Measurements from ENCODE around the gene INTS6. TPM values are rescaled to one million over a fixed set of nuclear protein-coding genes. Genes with fewer than 3 reads are reported as not detected.

The INTS6 gene
- total RNA-seq, 1 experiment from 2014 or later = 27.2 TPM

DNA sequence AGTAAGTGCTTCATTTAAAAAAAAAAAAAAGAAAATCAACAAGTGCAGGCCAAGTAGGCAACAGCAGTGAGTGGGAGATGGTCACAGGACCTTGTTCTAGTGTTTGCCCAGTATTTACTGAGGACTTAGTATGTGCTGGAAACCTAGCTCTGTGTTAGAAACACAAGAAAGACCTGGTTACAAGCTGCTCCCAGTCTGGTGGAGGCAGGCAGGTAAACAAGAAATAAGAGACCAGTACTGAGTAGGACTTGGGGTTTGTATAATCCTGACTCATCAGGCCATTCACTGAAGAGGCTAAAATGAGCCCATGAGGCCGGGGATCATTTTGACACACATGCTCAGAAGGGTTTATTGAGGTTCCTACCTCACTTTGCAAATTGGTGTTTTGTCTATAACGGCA is 134.8 kb downstream of the INTS6 start:
- Mint-ChIP-seq H3K36me3 (no peaks in the 10 kb centered on the region), H3K9me3 (no peaks in the 10 kb centered on the region), H3K4me3 (no peak overlapping the region), H3K4me1 (peaks cover 19% of the 10 kb centered on the region), H3K27me3 (ENCODE audit: low read depth) (peaks cover 16% of the 10 kb centered on the region), H3K27ac (no peak overlapping the region)
- DNase-seq (ENCODE audit: low spot score) (no peak), ATAC-seq (no peak)
- CTCF ChIA-PET = no interaction called here
- no peak for TF ChIP-seq MXD4 (CRISPR knock-in tag; IDR thresholded peaks at IDR 0.05; ENCODE audit: borderline replicate concordance)
- TF ChIP-seq, protein P1, sequence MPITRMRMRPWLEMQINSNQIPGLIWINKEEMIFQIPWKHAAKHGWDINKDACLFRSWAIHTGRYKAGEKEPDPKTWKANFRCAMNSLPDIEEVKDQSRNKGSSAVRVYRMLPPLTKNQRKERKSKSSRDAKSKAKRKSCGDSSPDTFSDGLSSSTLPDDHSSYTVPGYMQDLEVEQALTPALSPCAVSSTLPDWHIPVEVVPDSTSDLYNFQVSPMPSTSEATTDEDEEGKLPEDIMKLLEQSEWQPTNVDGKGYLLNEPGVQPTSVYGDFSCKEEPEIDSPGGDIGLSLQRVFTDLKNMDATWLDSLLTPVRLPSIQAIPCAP (CRISPR knock-in tag; IDR thresholded peaks at IDR 0.05) = no peak
- no peak for TF ChIP-seq ZNF671 (CRISPR knock-in tag; IDR thresholded peaks at IDR 0.05)
- TF ChIP-seq ZBTB21 (CRISPR knock-in tag; IDR thresholded peaks at IDR 0.05; ENCODE audit: borderline replicate concordance) = no peak
- POLR2A ChIA-PET = interaction anchor here (0.7 kb wide), 1 partner anchor 355 kb away, joined by 4 read pairs; no protein-coding TSS in a partner anchor

DNA sequence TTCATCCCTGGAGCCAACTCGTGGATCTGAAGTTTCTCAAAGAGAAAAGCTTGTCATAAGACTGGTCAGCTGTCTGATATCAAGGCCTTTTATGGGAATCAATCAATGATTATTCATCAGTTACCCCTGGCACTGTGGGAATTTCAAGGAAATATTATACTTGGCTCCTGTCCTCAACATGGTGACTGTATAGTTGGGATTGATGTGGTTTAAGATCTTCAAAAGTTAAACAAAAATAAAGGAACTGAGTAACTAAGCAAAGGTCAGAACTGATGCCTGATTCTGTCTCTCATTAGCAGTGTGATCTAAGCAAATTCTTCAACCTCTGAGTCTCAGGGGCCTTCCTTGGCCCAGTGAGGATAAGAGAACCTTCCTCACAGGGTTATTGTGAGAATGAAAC is 135.6 kb downstream of the INTS6 start:
- CTCF ChIA-PET = no interaction called here

DNA sequence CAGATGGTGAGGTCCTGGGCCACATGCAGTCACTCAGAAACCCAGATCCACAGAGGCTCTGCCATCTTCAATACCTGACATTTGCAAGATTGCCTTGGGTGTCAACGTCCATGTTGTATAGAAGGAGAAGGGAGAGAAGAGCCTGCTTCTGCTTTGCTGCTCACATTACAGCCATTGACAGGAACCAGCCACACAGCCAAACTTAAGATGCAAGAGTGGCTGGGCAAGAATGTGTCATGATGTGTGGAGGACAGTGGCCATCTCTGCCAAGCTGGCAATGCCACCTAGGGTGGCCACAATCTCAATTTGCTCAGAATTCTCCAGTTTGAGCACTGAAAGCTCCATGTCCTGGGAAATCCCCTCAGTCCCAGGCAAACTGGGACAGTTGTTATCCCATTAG is 139.2 kb downstream of the INTS6 start:
- POLR2A ChIA-PET = no interaction called here
- H3K27me3 Mint-ChIP-seq (ENCODE audit: low read depth) = peaks cover 10% of the 10 kb centered on the region
- CTCF ChIA-PET = interaction anchor here (5.8 kb wide), 1 partner anchor 27 kb away, joined by 40 read pairs; no protein-coding TSS in a partner anchor
- TF ChIP-seq, protein P2, sequence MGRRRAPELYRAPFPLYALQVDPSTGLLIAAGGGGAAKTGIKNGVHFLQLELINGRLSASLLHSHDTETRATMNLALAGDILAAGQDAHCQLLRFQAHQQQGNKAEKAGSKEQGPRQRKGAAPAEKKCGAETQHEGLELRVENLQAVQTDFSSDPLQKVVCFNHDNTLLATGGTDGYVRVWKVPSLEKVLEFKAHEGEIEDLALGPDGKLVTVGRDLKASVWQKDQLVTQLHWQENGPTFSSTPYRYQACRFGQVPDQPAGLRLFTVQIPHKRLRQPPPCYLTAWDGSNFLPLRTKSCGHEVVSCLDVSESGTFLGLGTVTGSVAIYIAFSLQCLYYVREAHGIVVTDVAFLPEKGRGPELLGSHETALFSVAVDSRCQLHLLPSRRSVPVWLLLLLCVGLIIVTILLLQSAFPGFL (CRISPR knock-in tag; IDR thresholded peaks at IDR 0.05; ENCODE audit: borderline replicate concordance) = no peak
- TF ChIP-seq TP53 (CRISPR knock-in tag; IDR thresholded peaks at IDR 0.05) (no peak), RORB (CRISPR knock-in tag; IDR thresholded peaks at IDR 0.05) (no peak), FOXJ3 (CRISPR knock-in tag; IDR thresholded peaks at IDR 0.05; ENCODE audit: borderline replicate concordance) (no peak), HMGA2 (CRISPR knock-in tag; IDR thresholded peaks at IDR 0.05) (no peak), NFATC4 (CRISPR knock-in tag; IDR thresholded peaks at IDR 0.05) (no peak), NR3C1 (CRISPR knock-in tag; conservative IDR thresholded peaks at IDR 0.05; ENCODE audit: low read depth) (no peak), ZBTB21 (CRISPR knock-in tag; IDR thresholded peaks at IDR 0.05; ENCODE audit: borderline replicate concordance) (no peak), GABPB1 (CRISPR knock-in tag; IDR thresholded peaks at IDR 0.05) (no peak), NR2C2 (CRISPR knock-in tag; IDR thresholded peaks at IDR 0.05) (no peak), NR1H2 (CRISPR knock-in tag; IDR thresholded peaks at IDR 0.05) (no peak)
- TF ChIP-seq, protein P3, sequence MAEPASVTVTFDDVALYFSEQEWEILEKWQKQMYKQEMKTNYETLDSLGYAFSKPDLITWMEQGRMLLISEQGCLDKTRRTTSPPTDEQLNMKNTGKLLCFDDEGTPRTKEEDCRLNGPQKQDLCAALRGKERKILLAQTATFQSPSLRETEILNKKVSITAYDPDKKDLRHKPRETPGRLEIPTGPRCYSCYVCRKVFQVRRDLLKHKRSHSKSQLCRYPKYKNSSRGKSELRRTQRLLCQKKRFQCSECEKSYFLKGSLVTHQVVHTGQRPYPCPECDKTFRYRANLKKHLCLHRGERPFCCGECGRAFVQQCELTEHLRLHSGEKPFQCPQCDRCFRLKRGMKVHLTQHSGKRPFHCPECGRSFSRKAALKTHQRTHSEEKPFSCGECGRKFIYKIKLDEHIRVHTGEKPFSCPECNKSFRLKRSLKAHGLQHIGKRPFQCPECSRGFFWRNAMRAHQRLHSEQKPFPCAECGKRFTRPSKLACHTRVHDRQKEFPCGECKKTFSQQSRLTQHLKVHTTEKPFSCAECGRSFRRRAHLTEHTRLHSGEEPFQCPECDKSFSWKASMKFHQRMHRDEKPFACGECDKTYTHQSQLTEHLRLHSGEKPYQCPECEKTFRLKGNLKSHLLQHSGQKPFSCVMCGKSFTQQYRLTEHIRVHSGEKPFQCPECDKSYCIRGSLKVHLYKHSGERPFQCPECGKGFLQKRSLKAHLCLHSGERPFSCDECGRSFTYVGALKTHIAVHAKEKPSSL (CRISPR knock-in tag; conservative IDR thresholded peaks at IDR 0.05) = no peak
- TF ChIP-seq, protein P4, sequence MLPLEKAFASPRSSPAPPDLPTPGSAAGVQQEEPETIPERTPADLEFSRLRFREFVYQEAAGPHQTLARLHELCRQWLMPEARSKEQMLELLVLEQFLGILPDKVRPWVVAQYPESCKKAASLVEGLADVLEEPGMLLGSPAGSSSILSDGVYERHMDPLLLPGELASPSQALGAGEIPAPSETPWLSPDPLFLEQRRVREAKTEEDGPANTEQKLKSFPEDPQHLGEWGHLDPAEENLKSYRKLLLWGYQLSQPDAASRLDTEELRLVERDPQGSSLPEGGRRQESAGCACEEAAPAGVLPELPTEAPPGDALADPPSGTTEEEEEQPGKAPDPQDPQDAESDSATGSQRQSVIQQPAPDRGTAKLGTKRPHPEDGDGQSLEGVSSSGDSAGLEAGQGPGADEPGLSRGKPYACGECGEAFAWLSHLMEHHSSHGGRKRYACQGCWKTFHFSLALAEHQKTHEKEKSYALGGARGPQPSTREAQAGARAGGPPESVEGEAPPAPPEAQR (CRISPR knock-in tag; IDR thresholded peaks at IDR 0.05) = no peak
- TF ChIP-seq, protein P5, sequence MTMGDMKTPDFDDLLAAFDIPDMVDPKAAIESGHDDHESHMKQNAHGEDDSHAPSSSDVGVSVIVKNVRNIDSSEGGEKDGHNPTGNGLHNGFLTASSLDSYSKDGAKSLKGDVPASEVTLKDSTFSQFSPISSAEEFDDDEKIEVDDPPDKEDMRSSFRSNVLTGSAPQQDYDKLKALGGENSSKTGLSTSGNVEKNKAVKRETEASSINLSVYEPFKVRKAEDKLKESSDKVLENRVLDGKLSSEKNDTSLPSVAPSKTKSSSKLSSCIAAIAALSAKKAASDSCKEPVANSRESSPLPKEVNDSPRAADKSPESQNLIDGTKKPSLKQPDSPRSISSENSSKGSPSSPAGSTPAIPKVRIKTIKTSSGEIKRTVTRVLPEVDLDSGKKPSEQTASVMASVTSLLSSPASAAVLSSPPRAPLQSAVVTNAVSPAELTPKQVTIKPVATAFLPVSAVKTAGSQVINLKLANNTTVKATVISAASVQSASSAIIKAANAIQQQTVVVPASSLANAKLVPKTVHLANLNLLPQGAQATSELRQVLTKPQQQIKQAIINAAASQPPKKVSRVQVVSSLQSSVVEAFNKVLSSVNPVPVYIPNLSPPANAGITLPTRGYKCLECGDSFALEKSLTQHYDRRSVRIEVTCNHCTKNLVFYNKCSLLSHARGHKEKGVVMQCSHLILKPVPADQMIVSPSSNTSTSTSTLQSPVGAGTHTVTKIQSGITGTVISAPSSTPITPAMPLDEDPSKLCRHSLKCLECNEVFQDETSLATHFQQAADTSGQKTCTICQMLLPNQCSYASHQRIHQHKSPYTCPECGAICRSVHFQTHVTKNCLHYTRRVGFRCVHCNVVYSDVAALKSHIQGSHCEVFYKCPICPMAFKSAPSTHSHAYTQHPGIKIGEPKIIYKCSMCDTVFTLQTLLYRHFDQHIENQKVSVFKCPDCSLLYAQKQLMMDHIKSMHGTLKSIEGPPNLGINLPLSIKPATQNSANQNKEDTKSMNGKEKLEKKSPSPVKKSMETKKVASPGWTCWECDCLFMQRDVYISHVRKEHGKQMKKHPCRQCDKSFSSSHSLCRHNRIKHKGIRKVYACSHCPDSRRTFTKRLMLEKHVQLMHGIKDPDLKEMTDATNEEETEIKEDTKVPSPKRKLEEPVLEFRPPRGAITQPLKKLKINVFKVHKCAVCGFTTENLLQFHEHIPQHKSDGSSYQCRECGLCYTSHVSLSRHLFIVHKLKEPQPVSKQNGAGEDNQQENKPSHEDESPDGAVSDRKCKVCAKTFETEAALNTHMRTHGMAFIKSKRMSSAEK (CRISPR knock-in tag; IDR thresholded peaks at IDR 0.05; ENCODE audit: borderline replicate concordance) = no peak

More for the DNA sequence above, 135.6 kb downstream of the INTS6 start:
- POLR2A ChIA-PET = interaction anchor here (0.7 kb wide), 1 partner anchor 356 kb away, joined by 4 read pairs; no protein-coding TSS in a partner anchor
- TF ChIP-seq NR1H2 (CRISPR knock-in tag; IDR thresholded peaks at IDR 0.05) (no peak), SOX15 (CRISPR knock-in tag; IDR thresholded peaks at IDR 0.05) (no peak), ZNF423 (CRISPR knock-in tag; IDR thresholded peaks at IDR 0.05) (no peak), EMX1 (CRISPR knock-in tag; IDR thresholded peaks at IDR 0.05) (no peak)
- TF ChIP-seq, protein P6, sequence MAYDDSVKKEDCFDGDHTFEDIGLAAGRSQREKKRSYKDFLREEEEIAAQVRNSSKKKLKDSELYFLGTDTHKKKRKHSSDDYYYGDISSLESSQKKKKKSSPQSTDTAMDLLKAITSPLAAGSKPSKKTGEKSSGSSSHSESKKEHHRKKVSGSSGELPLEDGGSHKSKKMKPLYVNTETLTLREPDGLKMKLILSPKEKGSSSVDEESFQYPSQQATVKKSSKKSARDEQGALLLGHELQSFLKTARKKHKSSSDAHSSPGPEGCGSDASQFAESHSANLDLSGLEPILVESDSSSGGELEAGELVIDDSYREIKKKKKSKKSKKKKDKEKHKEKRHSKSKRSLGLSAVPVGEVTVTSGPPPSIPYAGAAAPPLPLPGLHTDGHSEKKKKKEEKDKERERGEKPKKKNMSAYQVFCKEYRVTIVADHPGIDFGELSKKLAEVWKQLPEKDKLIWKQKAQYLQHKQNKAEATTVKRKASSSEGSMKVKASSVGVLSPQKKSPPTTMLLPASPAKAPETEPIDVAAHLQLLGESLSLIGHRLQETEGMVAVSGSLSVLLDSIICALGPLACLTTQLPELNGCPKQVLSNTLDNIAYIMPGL (CRISPR knock-in tag; IDR thresholded peaks at IDR 0.05) = no peak
- TF ChIP-seq, protein P7, sequence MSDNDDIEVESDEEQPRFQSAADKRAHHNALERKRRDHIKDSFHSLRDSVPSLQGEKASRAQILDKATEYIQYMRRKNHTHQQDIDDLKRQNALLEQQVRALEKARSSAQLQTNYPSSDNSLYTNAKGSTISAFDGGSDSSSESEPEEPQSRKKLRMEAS (CRISPR knock-in tag; IDR thresholded peaks at IDR 0.05) = no peak
- Mint-ChIP-seq H3K4me1 (peaks cover 20% of the 10 kb centered on the region), H3K9me3 (peaks cover under 1% of the 10 kb centered on the region; the same call in 1 of the 2 replicates), H3K4me3 (no peak overlapping the region), H3K36me3 (peaks cover under 1% of the 10 kb centered on the region; the same call in 1 of the 2 replicates), H3K27me3 (ENCODE audit: low read depth) (peaks cover 16% of the 10 kb centered on the region), H3K27ac (no peak overlapping the region)
- ATAC-seq (no peak), DNase-seq (ENCODE audit: low spot score) (no peak)

More for the DNA sequence above, 139.2 kb downstream of the INTS6 start:
- peaks cover 28% of the 10 kb centered on the region for H3K4me1 Mint-ChIP-seq
- no peak overlapping the region for H3K4me3 Mint-ChIP-seq
- peaks cover 2% of the 10 kb centered on the region; the same call in 1 of the 2 replicates for H3K36me3 Mint-ChIP-seq
- peaks cover 3% of the 10 kb centered on the region; the same call in 1 of the 2 replicates for H3K9me3 Mint-ChIP-seq
- no peak for ATAC-seq
- no peak overlapping the region for H3K27ac Mint-ChIP-seq
- DNase-seq (ENCODE audit: low spot score) = no peak
